HG02678 (cell line): ENCODE data around the gene OTOG.
A peak's percentile ranks its signal among the peaks of the same experiment; 100 is the strongest.

Source experiments
- ATAC-seq: cut with Tn5 transposase; IDR thresholded peaks from one replicate; pipeline ENCODE4 v1.9.1; 2021; ENCODE audit warnings: mild to moderate bottlenecking, moderate library complexity; ENCODE audit not compliant: unreplicated experiment

The OTOG gene

GRCh38 chr11:17519061-17519885 is 27.8 kb upstream of the OTOG start:
- ATAC-seq, result no peak

GRCh38 chr11:17521106-17521900 is 25.8 kb upstream of the OTOG start:
- ATAC-seq, result no peak

- ATAC-seq, result no peak
Measured at GRCh38 chr11:17522655-17523054, 24.4 kb upstream of the OTOG start.

- no peak for ATAC-seq
Measured at GRCh38 chr11:17524221-17524620, 22.8 kb upstream of the OTOG start.

- ATAC-seq, result no peak
Measured at GRCh38 chr11:17525570-17525969, 21.5 kb upstream of the OTOG start.

GRCh38 chr11:17526326-17526725 is 20.7 kb upstream of the OTOG start:
- no peak for ATAC-seq

GRCh38 chr11:17526931-17527627 is 20.0 kb upstream of the OTOG start:
- no peak for ATAC-seq

GRCh38 chr11:17527628-17527995 is 19.4 kb upstream of the OTOG start:
- no peak for ATAC-seq

- peak; percentile 66 for ATAC-seq
Measured at GRCh38 chr11:17528181-17528691, 18.8 kb upstream of the OTOG start.

- ATAC-seq, result no peak
Measured at GRCh38 chr11:17528906-17529843, 17.9 kb upstream of the OTOG start.

- no peak for ATAC-seq
Measured at GRCh38 chr11:17529844-17530185, 17.2 kb upstream of the OTOG start.

- no peak for ATAC-seq
Measured at GRCh38 chr11:17531071-17531600, 15.9 kb upstream of the OTOG start.

GRCh38 chr11:17531636-17532113 is 15.4 kb upstream of the OTOG start:
- no peak for ATAC-seq

- no peak for ATAC-seq
Measured at GRCh38 chr11:17532784-17533183, 14.3 kb upstream of the OTOG start.

GRCh38 chr11:17533341-17533740 is 13.7 kb upstream of the OTOG start:
- no peak for ATAC-seq

- ATAC-seq, result no peak
Measured at GRCh38 chr11:17533778-17534415, 13.2 kb upstream of the OTOG start.

- no peak for ATAC-seq
Measured at GRCh38 chr11:17535488-17535887, 11.6 kb upstream of the OTOG start.

GRCh38 chr11:17537261-17537660 is 9.8 kb upstream of the OTOG start:
- no peak for ATAC-seq

- no peak for ATAC-seq
Measured at GRCh38 chr11:17538054-17538453, 9.0 kb upstream of the OTOG start.

GRCh38 chr11:17538731-17539130 is 8.3 kb upstream of the OTOG start:
- no peak for ATAC-seq
